Measurements from ENCODE around the gene USP38.

Gene USP38

GRCh38 chr4:143185253-143186107 is 763 bp downstream of the USP38 start:
- peaks cover 38% of the 10 kb centered on the region for H3K4me1 ChIP-seq (ENCODE audit: control insufficient read depth, insufficient read depth, low read length, unreplicated experiment)
- peak overlapping the region; percentile 95 for H3K27ac ChIP-seq (ENCODE audit: low read depth, low read length)
- peak overlapping the region; percentile 94 for H3K4me3 ChIP-seq (ENCODE audit: low read depth, low read length)
- peak overlapping the region; percentile 77 for H2AFZ ChIP-seq (ENCODE audit: low read length, unreplicated experiment)
- H3K36me3 ChIP-seq (ENCODE audit: insufficient read depth, low read length), result peaks cover 5% of the 10 kb centered on the region; the same call in 1 of the 2 replicates
- peaks cover 67% of the 10 kb centered on the region for H3K79me2 ChIP-seq (ENCODE audit: control insufficient read depth, insufficient read depth, low read length, unreplicated experiment)
- H3K27me3 ChIP-seq (ENCODE audit: insufficient read depth, low read length), result no peaks in the 10 kb centered on the region

- Histone ChIP-seq H3K27ac (ENCODE audit: low read depth, low read length) (peak overlapping the region; percentile 95), H3K27me3 (ENCODE audit: insufficient read depth, low read length) (no peaks in the 10 kb centered on the region), H3K4me1 (ENCODE audit: control insufficient read depth, insufficient read depth, low read length, unreplicated experiment) (peaks cover 40% of the 10 kb centered on the region), H3K79me2 (ENCODE audit: control insufficient read depth, insufficient read depth, low read length, unreplicated experiment) (peaks cover 74% of the 10 kb centered on the region), H2AFZ (ENCODE audit: low read length, unreplicated experiment) (no peak overlapping the region), H3K4me3 (ENCODE audit: low read depth, low read length) (peak overlapping the region; percentile 94), H3K36me3 (ENCODE audit: insufficient read depth, low read length) (peaks cover 7% of the 10 kb centered on the region; the same call in 1 of the 2 replicates)
Observed at GRCh38 chr4:143186212-143186611, 1.5 kb downstream of the USP38 start.

GRCh38 chr4:143186649-143187048 is 1.9 kb downstream of the USP38 start:
- no peaks in the 10 kb centered on the region for H3K27me3 ChIP-seq (ENCODE audit: insufficient read depth, low read length)
- peaks cover 40% of the 10 kb centered on the region for H3K4me1 ChIP-seq (ENCODE audit: control insufficient read depth, insufficient read depth, low read length, unreplicated experiment)
- H3K79me2 ChIP-seq (ENCODE audit: control insufficient read depth, insufficient read depth, low read length, unreplicated experiment), result peaks cover 78% of the 10 kb centered on the region
- peaks cover 11% of the 10 kb centered on the region; the same call in 1 of the 2 replicates for H3K36me3 ChIP-seq (ENCODE audit: insufficient read depth, low read length)
- H3K4me3 ChIP-seq (ENCODE audit: low read depth, low read length), result peak overlapping the region; percentile 94
- no peak overlapping the region for H2AFZ ChIP-seq (ENCODE audit: low read length, unreplicated experiment)
- H3K27ac ChIP-seq (ENCODE audit: low read depth, low read length), result peak overlapping the region; percentile 95

- H3K79me2 ChIP-seq (ENCODE audit: control insufficient read depth, insufficient read depth, low read length, unreplicated experiment), result peaks cover 86% of the 10 kb centered on the region
- H3K36me3 ChIP-seq (ENCODE audit: insufficient read depth, low read length), result peaks cover 11% of the 10 kb centered on the region; the same call in 1 of the 2 replicates
- H3K27me3 ChIP-seq (ENCODE audit: insufficient read depth, low read length), result no peaks in the 10 kb centered on the region
- H2AFZ ChIP-seq (ENCODE audit: low read length, unreplicated experiment), result no peak overlapping the region
- peak overlapping the region; percentile 34; the same call in 1 of the 2 replicates for H3K27ac ChIP-seq (ENCODE audit: low read depth, low read length)
- H3K4me3 ChIP-seq (ENCODE audit: low read depth, low read length), result peak overlapping the region; percentile 94
- peaks cover 27% of the 10 kb centered on the region for H3K4me1 ChIP-seq (ENCODE audit: control insufficient read depth, insufficient read depth, low read length, unreplicated experiment)
Observed at GRCh38 chr4:143188136-143189088, 3.7 kb downstream of the USP38 start.

- Histone ChIP-seq H3K4me3 (ENCODE audit: low read depth, low read length) (peak overlapping the region; percentile 94), H2AFZ (ENCODE audit: low read length, unreplicated experiment) (no peak overlapping the region), H3K4me1 (ENCODE audit: control insufficient read depth, insufficient read depth, low read length, unreplicated experiment) (peaks cover 21% of the 10 kb centered on the region), H3K27me3 (ENCODE audit: insufficient read depth, low read length) (no peaks in the 10 kb centered on the region), H3K36me3 (ENCODE audit: insufficient read depth, low read length) (peaks cover 15% of the 10 kb centered on the region; the same call in 1 of the 2 replicates), H3K79me2 (ENCODE audit: control insufficient read depth, insufficient read depth, low read length, unreplicated experiment) (peaks cover 85% of the 10 kb centered on the region), H3K27ac (ENCODE audit: low read depth, low read length) (no peak overlapping the region)
Observed at GRCh38 chr4:143189528-143189927, 4.8 kb downstream of the USP38 start.

- H3K27ac ChIP-seq (ENCODE audit: low read depth, low read length), result no peak overlapping the region
- H2AFZ ChIP-seq (ENCODE audit: low read length, unreplicated experiment), result no peak overlapping the region
- no peak overlapping the region for H3K4me3 ChIP-seq (ENCODE audit: low read depth, low read length)
- H3K27me3 ChIP-seq (ENCODE audit: insufficient read depth, low read length), result no peaks in the 10 kb centered on the region
- H3K4me1 ChIP-seq (ENCODE audit: control insufficient read depth, insufficient read depth, low read length, unreplicated experiment), result peaks cover under 1% of the 10 kb centered on the region
- H3K36me3 ChIP-seq (ENCODE audit: insufficient read depth, low read length), result peaks cover 41% of the 10 kb centered on the region
- H3K79me2 ChIP-seq (ENCODE audit: control insufficient read depth, insufficient read depth, low read length, unreplicated experiment), result peaks cover 28% of the 10 kb centered on the region
Observed at GRCh38 chr4:143195581-143195980, 10.9 kb downstream of the USP38 start.

GRCh38 chr4:143196323-143196722 is 11.6 kb downstream of the USP38 start:
- H3K36me3 ChIP-seq (ENCODE audit: insufficient read depth, low read length), result peaks cover 39% of the 10 kb centered on the region
- no peak overlapping the region for H2AFZ ChIP-seq (ENCODE audit: low read length, unreplicated experiment)
- H3K79me2 ChIP-seq (ENCODE audit: control insufficient read depth, insufficient read depth, low read length, unreplicated experiment), result peaks cover 21% of the 10 kb centered on the region
- no peaks in the 10 kb centered on the region for H3K4me1 ChIP-seq (ENCODE audit: control insufficient read depth, insufficient read depth, low read length, unreplicated experiment)
- H3K27me3 ChIP-seq (ENCODE audit: insufficient read depth, low read length), result no peaks in the 10 kb centered on the region
- no peak overlapping the region for H3K27ac ChIP-seq (ENCODE audit: low read depth, low read length)
- H3K4me3 ChIP-seq (ENCODE audit: low read depth, low read length), result no peak overlapping the region

GRCh38 chr4:143199503-143199902 is 14.8 kb downstream of the USP38 start:
- Histone ChIP-seq H3K4me3 (ENCODE audit: low read depth, low read length) (no peak overlapping the region), H3K27me3 (ENCODE audit: insufficient read depth, low read length) (no peaks in the 10 kb centered on the region), H3K27ac (ENCODE audit: low read depth, low read length) (no peak overlapping the region), H3K36me3 (ENCODE audit: insufficient read depth, low read length) (peaks cover 39% of the 10 kb centered on the region), H2AFZ (ENCODE audit: low read length, unreplicated experiment) (no peak overlapping the region), H3K79me2 (ENCODE audit: control insufficient read depth, insufficient read depth, low read length, unreplicated experiment) (no peaks in the 10 kb centered on the region), H3K4me1 (ENCODE audit: control insufficient read depth, insufficient read depth, low read length, unreplicated experiment) (no peaks in the 10 kb centered on the region)

GRCh38 chr4:143202824-143203223 is 18.1 kb downstream of the USP38 start:
- peaks cover 28% of the 10 kb centered on the region for H3K36me3 ChIP-seq (ENCODE audit: insufficient read depth, low read length)
- no peak overlapping the region for H3K4me3 ChIP-seq (ENCODE audit: low read depth, low read length)

GRCh38 chr4:143203577-143203976 is 18.9 kb downstream of the USP38 start:
- Histone ChIP-seq H3K27ac (ENCODE audit: low read depth, low read length) (no peak overlapping the region), H3K79me2 (ENCODE audit: control insufficient read depth, insufficient read depth, low read length, unreplicated experiment) (no peaks in the 10 kb centered on the region), H3K4me1 (ENCODE audit: control insufficient read depth, insufficient read depth, low read length, unreplicated experiment) (no peaks in the 10 kb centered on the region), H3K4me3 (ENCODE audit: low read depth, low read length) (no peak overlapping the region), H3K36me3 (ENCODE audit: insufficient read depth, low read length) (peaks cover 23% of the 10 kb centered on the region), H3K27me3 (ENCODE audit: insufficient read depth, low read length) (no peaks in the 10 kb centered on the region), H2AFZ (ENCODE audit: low read length, unreplicated experiment) (no peak overlapping the region)

More at GRCh38 chr4:143202824-143203223, 18.1 kb downstream of the USP38 start:
- no peaks in the 10 kb centered on the region for H3K4me1 ChIP-seq (ENCODE audit: control insufficient read depth, insufficient read depth, low read length, unreplicated experiment)
- no peaks in the 10 kb centered on the region for H3K79me2 ChIP-seq (ENCODE audit: control insufficient read depth, insufficient read depth, low read length, unreplicated experiment)
- H2AFZ ChIP-seq (ENCODE audit: low read length, unreplicated experiment), result no peak overlapping the region
- H3K27ac ChIP-seq (ENCODE audit: low read depth, low read length), result no peak overlapping the region
- no peaks in the 10 kb centered on the region for H3K27me3 ChIP-seq (ENCODE audit: insufficient read depth, low read length)

Measured in ACC112 (cell line).